Sigmoid colon (tissue), 4 donors: Measurements from ENCODE around the gene SLC22A31.

Experiments used
- EP300 ChIP-seq, 4 donors: sonication (generic); formaldehyde crosslinking; IDR thresholded peaks; one replicate each; pipeline ENCODE4 v1.6.1; 2017; ENCODE audit warnings: antibody characterized with exemption in 4 of 4
- POLR2A ChIP-seq, 2 donors: fragments of 450-650 bp; IDR thresholded peaks; one replicate each; pipeline ENCODE4 v1.6.1; 2016; ENCODE audit warnings: antibody characterized with exemption in 2 of 2, mild to moderate bottlenecking in 2 of 2, moderate library complexity in 2 of 2
- TF ChIP-seq, protein P1 (sequence below), 4 experiments: fragments of 450-650 bp in 3 of 4; fragments of 200-600 bp in 1 of 4; IDR thresholded peaks; one replicate each; pipeline ENCODE4 v1.5.1; 2016 to 2019; ENCODE audit warnings: antibody characterized with exemption in 4 of 4, mild to moderate bottlenecking in 3 of 4, moderate library complexity in 2 of 4

DNA sequence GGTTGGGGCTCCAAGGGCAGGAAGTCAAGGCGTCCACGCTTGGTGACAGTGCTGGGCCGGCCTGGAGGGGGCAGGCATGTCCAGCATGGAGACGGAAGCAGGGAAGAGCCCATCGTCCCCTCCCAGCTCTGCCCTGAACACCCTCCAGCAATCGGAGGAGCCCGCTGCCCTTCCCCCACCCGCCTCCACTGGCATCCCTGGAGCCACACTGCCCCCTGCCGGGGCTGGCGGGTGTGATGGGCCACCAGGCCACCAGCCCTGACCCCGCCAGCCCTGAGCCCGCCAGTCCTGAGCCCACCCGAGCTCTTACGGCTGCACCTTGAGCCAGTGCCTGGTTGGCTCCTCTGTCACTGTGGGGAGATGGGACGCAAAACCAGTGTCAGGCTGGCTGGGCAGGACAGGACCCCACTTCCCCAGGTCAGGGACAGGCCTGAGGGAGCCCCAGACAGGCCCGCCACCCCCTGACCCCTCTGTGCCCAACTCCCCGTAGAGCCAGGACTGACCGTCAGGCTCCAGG is 32.9 kb downstream of the SLC22A31 start:
- TF ChIP-seq, protein P1, sequence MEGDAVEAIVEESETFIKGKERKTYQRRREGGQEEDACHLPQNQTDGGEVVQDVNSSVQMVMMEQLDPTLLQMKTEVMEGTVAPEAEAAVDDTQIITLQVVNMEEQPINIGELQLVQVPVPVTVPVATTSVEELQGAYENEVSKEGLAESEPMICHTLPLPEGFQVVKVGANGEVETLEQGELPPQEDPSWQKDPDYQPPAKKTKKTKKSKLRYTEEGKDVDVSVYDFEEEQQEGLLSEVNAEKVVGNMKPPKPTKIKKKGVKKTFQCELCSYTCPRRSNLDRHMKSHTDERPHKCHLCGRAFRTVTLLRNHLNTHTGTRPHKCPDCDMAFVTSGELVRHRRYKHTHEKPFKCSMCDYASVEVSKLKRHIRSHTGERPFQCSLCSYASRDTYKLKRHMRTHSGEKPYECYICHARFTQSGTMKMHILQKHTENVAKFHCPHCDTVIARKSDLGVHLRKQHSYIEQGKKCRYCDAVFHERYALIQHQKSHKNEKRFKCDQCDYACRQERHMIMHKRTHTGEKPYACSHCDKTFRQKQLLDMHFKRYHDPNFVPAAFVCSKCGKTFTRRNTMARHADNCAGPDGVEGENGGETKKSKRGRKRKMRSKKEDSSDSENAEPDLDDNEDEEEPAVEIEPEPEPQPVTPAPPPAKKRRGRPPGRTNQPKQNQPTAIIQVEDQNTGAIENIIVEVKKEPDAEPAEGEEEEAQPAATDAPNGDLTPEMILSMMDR (IDR thresholded peaks at IDR 0.05): peak; percentile 26 to 84 (median 70)
- no peak for TF ChIP-seq POLR2A (IDR thresholded peaks at IDR 0.05)
- TF ChIP-seq EP300 (IDR thresholded peaks at IDR 0.05): no peak
